Measurements from ENCODE around the gene CTNNA2.

Gene CTNNA2

DNA sequence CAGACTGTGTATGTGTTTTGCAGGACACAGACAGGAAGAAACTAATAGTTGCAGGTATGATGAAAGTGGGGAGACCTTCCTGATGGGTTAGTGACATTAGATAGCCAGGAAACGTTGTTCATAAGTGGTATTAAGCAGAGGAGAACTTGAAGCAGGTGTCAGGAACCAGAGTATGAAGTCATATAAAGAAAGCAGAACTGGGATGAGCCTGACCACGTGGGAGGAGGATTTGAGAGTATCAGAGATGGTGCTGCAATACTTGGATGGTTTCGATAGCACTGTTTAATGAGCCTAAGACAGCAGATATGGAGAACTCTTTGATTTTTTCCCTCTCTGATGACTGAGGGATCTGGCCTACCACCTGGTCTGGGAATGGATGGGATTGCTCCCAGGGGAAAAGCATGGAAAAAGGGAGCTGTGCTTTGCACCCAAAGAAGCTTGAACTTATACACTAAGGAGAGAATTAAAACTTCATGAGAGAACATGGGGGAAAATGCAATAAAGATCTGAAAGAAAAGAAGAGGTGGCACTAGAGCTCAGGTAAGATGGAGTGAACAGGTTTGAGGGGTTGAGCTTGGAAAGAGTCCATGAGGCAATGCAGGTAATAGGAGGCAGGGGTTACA lies 1017.7 kb downstream of the CTNNA2 start:
- no peak for DNase-seq (ENCODE audit: low read depth)
- Histone ChIP-seq H3K36me3 (ENCODE audit: control insufficient read depth, insufficient read depth, low read length, severe bottlenecking) (no peaks in the 10 kb centered on the region), H3K27me3 (replicated peaks; ENCODE audit: control insufficient read depth, insufficient read depth, low read length) (peaks cover 4% of the 10 kb centered on the region), H3K4me1 (ENCODE audit: control insufficient read depth, insufficient read depth, low read length) (no peaks in the 10 kb centered on the region), H3K4me3 (ENCODE audit: low read length) (no peak overlapping the region), H3K9me3 (ENCODE audit: control insufficient read depth, low read length) (no peaks in the 10 kb centered on the region), H3K9ac (ENCODE audit: low read length) (no peak overlapping the region)

- Histone ChIP-seq H3K36me3 (ENCODE audit: control insufficient read depth, insufficient read depth, low read length, severe bottlenecking) (no peaks in the 10 kb centered on the region), H3K9ac (ENCODE audit: low read length) (no peak overlapping the region), H3K4me3 (ENCODE audit: low read length) (no peak overlapping the region), H3K9me3 (ENCODE audit: control insufficient read depth, low read length) (no peaks in the 10 kb centered on the region), H3K27me3 (replicated peaks; ENCODE audit: control insufficient read depth, insufficient read depth, low read length) (peaks cover 4% of the 10 kb centered on the region), H3K4me1 (ENCODE audit: control insufficient read depth, insufficient read depth, low read length) (no peaks in the 10 kb centered on the region)
- DNase-seq (ENCODE audit: low read depth), result no peak
Measured at GRCh38 chr2:80531319-80531718, 1018.5 kb downstream of the CTNNA2 start.

- no peaks in the 10 kb centered on the region for H3K36me3 ChIP-seq (ENCODE audit: control insufficient read depth, insufficient read depth, low read length, severe bottlenecking)
- DNase-seq (ENCODE audit: low read depth), result no peak
Measured at GRCh38 chr2:80545420-80546210, 1032.8 kb downstream of the CTNNA2 start.

DNA sequence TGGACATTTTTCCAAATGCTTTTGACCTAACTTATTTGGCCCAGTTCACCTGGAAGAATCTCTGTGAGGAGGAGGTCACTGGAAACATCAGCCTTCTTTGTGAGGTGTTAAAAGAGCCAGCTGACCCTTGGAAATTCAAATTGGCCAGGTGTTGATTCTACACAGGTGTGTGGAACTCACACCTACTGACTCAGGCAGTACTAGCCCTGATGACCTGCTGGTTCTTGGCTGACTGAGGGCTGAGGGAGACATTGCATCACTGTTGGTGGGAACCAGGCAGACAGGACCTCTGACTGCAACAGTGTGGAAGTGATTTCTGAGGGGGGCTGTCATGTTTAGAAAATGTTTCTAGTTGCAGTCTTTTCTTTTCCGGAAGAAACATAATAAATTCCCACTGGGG lies 1033.9 kb downstream of the CTNNA2 start:
- H3K4me3 ChIP-seq (ENCODE audit: low read length), result no peak overlapping the region

More at GRCh38 chr2:80545420-80546210, 1032.8 kb downstream of the CTNNA2 start:
- H3K9me3 ChIP-seq (ENCODE audit: control insufficient read depth, low read length), result no peaks in the 10 kb centered on the region
- no peak overlapping the region for H3K9ac ChIP-seq (ENCODE audit: low read length)
- H3K4me3 ChIP-seq (ENCODE audit: low read length), result no peak overlapping the region
- no peaks in the 10 kb centered on the region for H3K4me1 ChIP-seq (ENCODE audit: control insufficient read depth, insufficient read depth, low read length)
- H3K27me3 ChIP-seq (replicated peaks; ENCODE audit: control insufficient read depth, insufficient read depth, low read length), result no peaks in the 10 kb centered on the region

DNA sequence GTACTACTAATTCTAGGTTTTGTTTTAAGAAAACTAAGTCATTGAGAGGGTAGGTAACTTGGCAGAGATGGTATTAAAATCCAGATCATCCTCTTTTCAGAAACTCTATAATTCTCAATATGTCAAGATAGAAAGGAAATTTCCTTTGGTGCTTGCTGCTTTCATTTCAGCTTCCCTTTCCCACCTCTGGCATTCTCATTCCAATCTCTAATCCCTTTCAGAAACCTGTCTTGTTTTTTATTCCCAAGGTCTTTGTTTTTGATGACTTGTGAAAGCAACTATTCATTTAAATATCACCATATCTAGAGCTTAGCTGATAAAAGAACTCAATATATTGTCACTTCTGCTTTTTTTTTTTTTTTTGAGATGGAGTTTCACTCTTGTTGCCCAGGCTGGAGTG lies 1034.5 kb downstream of the CTNNA2 start:
- H3K4me1 ChIP-seq (ENCODE audit: control insufficient read depth, insufficient read depth, low read length), result no peaks in the 10 kb centered on the region
- no peak overlapping the region for H3K4me3 ChIP-seq (ENCODE audit: low read length)
- H3K9me3 ChIP-seq (ENCODE audit: control insufficient read depth, low read length), result no peaks in the 10 kb centered on the region
- H3K27me3 ChIP-seq (replicated peaks; ENCODE audit: control insufficient read depth, insufficient read depth, low read length), result no peaks in the 10 kb centered on the region
- no peaks in the 10 kb centered on the region for H3K36me3 ChIP-seq (ENCODE audit: control insufficient read depth, insufficient read depth, low read length, severe bottlenecking)
- DNase-seq (ENCODE audit: low read depth), result no peak
- H3K9ac ChIP-seq (ENCODE audit: low read length), result no peak overlapping the region

More for the DNA sequence above, 1033.9 kb downstream of the CTNNA2 start:
- no peaks in the 10 kb centered on the region for H3K27me3 ChIP-seq (replicated peaks; ENCODE audit: control insufficient read depth, insufficient read depth, low read length)
- H3K9me3 ChIP-seq (ENCODE audit: control insufficient read depth, low read length), result no peaks in the 10 kb centered on the region
- no peaks in the 10 kb centered on the region for H3K36me3 ChIP-seq (ENCODE audit: control insufficient read depth, insufficient read depth, low read length, severe bottlenecking)
- DNase-seq (ENCODE audit: low read depth), result no peak
- H3K4me1 ChIP-seq (ENCODE audit: control insufficient read depth, insufficient read depth, low read length), result no peaks in the 10 kb centered on the region
- H3K9ac ChIP-seq (ENCODE audit: low read length), result no peak overlapping the region

DNA sequence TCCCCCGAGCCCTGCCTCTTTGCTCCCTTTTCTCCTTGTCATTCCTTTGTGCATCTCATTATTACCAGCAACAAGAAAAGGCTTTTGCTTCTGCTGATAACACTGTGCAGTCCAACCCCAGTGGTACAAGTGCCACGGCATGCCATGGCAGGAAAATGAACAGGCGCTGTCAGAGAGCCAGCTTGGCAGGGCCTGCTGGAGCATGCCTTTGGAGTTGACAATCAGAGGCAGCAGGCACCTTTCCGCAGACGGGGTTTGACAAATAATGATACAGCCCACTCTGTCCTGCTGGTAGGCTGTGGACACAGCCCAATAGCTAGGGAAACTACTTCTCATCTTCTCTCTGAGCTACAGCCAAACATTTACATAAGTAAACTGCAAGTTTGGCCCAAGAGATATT lies 1035.6 kb downstream of the CTNNA2 start:
- no peaks in the 10 kb centered on the region for H3K4me1 ChIP-seq (ENCODE audit: control insufficient read depth, insufficient read depth, low read length)
- no peak for DNase-seq (ENCODE audit: low read depth)
- no peak overlapping the region for H3K9ac ChIP-seq (ENCODE audit: low read length)
- no peaks in the 10 kb centered on the region for H3K36me3 ChIP-seq (ENCODE audit: control insufficient read depth, insufficient read depth, low read length, severe bottlenecking)
- H3K9me3 ChIP-seq (ENCODE audit: control insufficient read depth, low read length), result no peaks in the 10 kb centered on the region
- no peaks in the 10 kb centered on the region for H3K27me3 ChIP-seq (replicated peaks; ENCODE audit: control insufficient read depth, insufficient read depth, low read length)
- H3K4me3 ChIP-seq (ENCODE audit: low read length), result no peak overlapping the region

DNA sequence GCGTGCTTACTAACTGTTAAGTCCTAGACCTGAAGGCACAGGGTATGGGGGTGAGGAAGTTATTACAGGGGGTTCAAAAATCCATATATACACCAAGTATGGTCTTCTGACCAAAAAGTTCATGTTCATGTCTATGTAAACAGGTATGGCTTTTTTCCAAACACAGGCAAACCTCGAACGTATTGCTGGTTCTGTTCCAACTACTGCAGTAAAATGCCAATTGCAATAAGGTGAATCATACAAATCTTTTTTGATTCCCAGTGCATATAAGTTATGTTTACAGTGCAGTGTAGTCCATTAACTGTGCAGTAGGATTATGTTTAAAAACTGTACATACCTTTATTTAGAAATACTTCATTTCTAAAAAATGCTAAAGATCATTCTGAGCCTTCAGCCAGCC lies 1037.0 kb downstream of the CTNNA2 start:
- H3K36me3 ChIP-seq (ENCODE audit: control insufficient read depth, insufficient read depth, low read length, severe bottlenecking), result no peaks in the 10 kb centered on the region
- H3K4me3 ChIP-seq (ENCODE audit: low read length), result no peak overlapping the region
- H3K27me3 ChIP-seq (replicated peaks; ENCODE audit: control insufficient read depth, insufficient read depth, low read length), result no peaks in the 10 kb centered on the region
- no peaks in the 10 kb centered on the region for H3K9me3 ChIP-seq (ENCODE audit: control insufficient read depth, low read length)
- DNase-seq (ENCODE audit: low read depth), result no peak
- no peak overlapping the region for H3K9ac ChIP-seq (ENCODE audit: low read length)
- no peaks in the 10 kb centered on the region for H3K4me1 ChIP-seq (ENCODE audit: control insufficient read depth, insufficient read depth, low read length)

DNA sequence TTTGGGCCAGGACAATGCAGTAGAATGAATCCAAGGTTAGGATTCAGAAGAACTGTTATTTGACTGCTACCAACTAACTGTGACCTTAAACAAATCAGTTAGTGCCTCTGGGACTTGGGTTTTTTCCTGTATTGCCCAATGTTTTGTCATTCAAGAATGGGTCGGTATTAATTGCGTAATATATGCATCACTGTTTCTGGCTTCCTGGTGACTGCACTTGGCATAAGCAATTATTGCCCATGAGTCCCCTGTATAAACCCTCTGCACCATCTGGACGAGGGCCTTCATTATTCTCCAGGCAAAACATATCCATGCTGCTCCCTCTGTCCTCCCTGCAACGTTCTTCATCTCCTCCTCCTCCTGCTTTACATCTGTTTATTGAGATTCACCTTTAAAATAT lies 1047.5 kb downstream of the CTNNA2 start:
- H3K27me3 ChIP-seq (replicated peaks; ENCODE audit: control insufficient read depth, insufficient read depth, low read length), result peaks cover 3% of the 10 kb centered on the region
- DNase-seq (ENCODE audit: low read depth), result no peak
- no peak overlapping the region for H3K4me3 ChIP-seq (ENCODE audit: low read length)
- H3K9me3 ChIP-seq (ENCODE audit: control insufficient read depth, low read length), result no peaks in the 10 kb centered on the region
- H3K4me1 ChIP-seq (ENCODE audit: control insufficient read depth, insufficient read depth, low read length), result peaks cover 15% of the 10 kb centered on the region
- no peaks in the 10 kb centered on the region for H3K36me3 ChIP-seq (ENCODE audit: control insufficient read depth, insufficient read depth, low read length, severe bottlenecking)
- no peak overlapping the region for H3K9ac ChIP-seq (ENCODE audit: low read length)

GRCh38 chr2:80568011-80568410 lies 1055.2 kb downstream of the CTNNA2 start:
- no peak for DNase-seq (ENCODE audit: low read depth)
- Histone ChIP-seq H3K36me3 (ENCODE audit: control insufficient read depth, insufficient read depth, low read length, severe bottlenecking) (no peaks in the 10 kb centered on the region), H3K9ac (ENCODE audit: low read length) (no peak overlapping the region), H3K4me3 (ENCODE audit: low read length) (no peak overlapping the region), H3K9me3 (ENCODE audit: control insufficient read depth, low read length) (no peaks in the 10 kb centered on the region), H3K27me3 (replicated peaks; ENCODE audit: control insufficient read depth, insufficient read depth, low read length) (peaks cover 3% of the 10 kb centered on the region), H3K4me1 (ENCODE audit: control insufficient read depth, insufficient read depth, low read length) (no peaks in the 10 kb centered on the region)

- Histone ChIP-seq H3K4me1 (ENCODE audit: control insufficient read depth, insufficient read depth, low read length) (no peaks in the 10 kb centered on the region), H3K27me3 (replicated peaks; ENCODE audit: control insufficient read depth, insufficient read depth, low read length) (no peaks in the 10 kb centered on the region), H3K9me3 (ENCODE audit: control insufficient read depth, low read length) (no peaks in the 10 kb centered on the region), H3K9ac (ENCODE audit: low read length) (no peak overlapping the region), H3K4me3 (ENCODE audit: low read length) (no peak overlapping the region), H3K36me3 (ENCODE audit: control insufficient read depth, insufficient read depth, low read length, severe bottlenecking) (no peaks in the 10 kb centered on the region)
- DNase-seq (ENCODE audit: low read depth), result no peak
Measured at GRCh38 chr2:80573167-80573566, 1060.3 kb downstream of the CTNNA2 start.

DNA sequence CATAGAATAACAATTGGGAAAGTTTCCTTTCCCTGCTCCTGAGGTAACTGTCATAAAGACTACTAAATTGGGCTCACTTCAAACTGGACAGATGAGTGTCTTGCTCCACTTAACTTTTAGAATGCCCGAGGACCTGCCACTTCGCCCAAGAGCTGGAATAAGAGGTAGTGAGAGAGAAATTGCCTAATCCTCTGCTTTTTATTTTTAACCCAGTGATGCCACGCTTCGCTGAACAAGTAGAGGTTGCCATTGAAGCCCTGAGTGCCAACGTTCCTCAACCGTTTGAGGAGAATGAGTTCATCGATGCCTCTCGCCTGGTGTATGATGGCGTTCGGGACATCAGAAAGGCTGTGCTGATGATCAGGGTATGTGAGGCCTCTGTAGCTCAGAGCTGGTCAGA lies 1061.1 kb downstream of the CTNNA2 start:
- Histone ChIP-seq H3K9ac (ENCODE audit: low read length) (no peak overlapping the region), H3K27me3 (replicated peaks; ENCODE audit: control insufficient read depth, insufficient read depth, low read length) (no peaks in the 10 kb centered on the region), H3K4me3 (ENCODE audit: low read length) (no peak overlapping the region), H3K36me3 (ENCODE audit: control insufficient read depth, insufficient read depth, low read length, severe bottlenecking) (no peaks in the 10 kb centered on the region), H3K9me3 (ENCODE audit: control insufficient read depth, low read length) (no peaks in the 10 kb centered on the region), H3K4me1 (ENCODE audit: control insufficient read depth, insufficient read depth, low read length) (no peaks in the 10 kb centered on the region)
- DNase-seq (ENCODE audit: low read depth), result no peak

All from adipocyte (in vitro differentiated cells).